ENCODE data around the gene RUVBL2.
"Not testable (repeated sequence)": the region's sequence is repeated elsewhere in the genome, so short reads cannot be mapped to it uniquely, and the experiment has no call there.

The RUVBL2 gene

DNA sequence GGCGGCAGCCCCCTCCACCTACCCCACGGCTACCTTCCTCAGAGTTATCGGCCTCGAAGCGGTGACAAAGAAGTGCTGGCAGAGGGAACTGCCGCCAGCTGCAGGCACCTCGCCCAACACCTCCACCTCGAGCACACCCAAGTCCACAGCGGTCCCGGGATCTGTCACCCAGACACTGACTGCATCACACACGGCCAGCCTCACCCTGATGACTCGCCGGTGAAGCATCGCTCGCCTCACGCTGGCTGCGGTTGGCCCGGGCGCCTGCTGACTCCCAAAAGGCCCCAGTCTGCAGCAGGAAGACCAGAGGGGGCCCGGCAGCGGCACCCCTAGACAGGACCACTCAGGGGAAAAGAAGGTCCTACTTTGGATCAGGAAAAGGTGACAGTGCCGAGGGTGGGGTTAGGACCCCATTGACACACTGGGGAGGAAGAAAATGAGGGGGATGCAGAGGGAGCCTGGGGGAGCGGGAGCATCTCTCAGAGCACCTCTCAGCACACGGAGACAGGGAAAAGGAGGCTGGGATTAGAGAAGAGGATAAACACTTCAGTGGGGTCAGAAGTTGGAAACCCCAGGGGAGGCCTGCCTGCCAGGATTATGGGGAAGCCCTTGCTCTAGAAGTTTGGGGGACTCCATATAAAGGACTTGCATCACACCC, 56.8 kb downstream of the RUVBL2 start:
- not testable (repeated sequence) for DNase-seq

DNA sequence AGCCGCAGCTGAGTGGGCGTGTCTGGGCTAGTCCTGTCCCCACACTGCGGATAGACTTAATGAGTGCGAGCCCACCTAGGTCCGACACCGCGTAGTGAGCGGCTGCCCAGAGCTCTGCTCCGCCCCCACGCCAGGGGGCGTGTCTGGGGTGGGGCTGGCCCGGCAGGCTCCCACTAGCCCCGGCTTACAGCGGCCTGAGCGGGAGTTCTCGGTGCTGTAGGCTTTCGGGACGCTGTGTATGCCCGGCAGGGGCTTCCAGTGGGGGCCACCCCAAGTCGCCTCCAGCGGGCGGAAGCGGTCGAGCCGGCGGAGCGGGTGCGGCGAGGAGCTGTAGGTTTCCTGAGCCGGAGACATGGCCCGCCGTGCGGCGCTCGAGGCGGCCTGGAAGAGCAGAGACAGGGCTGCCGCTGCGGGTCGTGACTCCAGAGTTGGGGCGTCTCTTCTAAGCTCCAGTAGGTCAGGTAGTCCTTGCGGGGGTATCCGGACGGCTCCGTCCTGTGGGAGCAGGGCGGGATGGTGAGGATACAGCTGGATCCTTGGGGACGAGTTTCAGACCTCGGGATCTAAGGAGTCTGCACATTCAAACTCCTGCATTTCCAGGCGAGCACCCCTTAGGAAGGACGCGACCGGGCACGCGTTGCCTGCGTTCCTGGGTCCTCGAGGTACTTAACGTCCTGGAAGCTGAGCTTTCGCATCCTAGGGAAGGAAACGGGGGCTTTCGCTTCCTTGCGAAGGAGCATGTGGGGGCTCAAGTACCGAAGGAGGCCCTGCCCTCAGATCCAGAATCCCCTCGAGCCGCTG, 62.6 kb downstream of the RUVBL2 start:
- DNase-seq: peak; percentile 76

DNA sequence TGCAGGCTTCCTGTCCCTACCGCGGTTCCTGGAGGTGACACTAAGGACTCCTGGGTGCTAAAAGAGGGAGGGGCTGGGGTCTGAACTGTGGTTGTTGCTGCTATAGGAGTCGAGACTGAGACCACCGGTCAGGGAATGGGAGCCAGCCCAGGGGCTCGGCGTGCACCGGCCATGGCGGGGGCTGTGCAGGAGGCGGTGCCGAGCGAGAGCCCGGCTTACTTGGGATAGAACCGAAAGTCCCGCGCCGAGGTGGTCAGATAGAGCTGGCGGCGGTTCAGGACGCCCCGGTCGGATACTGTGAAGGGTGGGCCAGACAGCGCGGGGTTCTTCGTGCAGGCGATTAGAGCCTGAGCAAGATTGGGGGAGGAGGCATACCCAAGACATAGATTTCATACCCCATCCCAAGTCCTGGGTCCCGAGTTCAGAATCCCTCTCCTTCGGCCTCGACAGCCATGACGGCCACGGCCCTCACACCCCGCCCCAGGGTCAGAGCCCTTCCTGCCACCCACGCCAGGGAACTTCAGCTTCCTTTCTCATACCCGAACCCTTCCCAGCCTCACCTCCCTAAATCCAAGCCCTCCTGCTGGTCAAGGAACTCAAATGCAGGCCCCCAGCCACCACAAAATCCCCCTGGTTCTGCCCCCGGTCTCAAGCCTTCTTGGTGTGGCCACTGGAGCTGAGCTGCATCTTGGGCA, 63.4 kb downstream of the RUVBL2 start:
- DNase-seq: not testable (repeated sequence)

DNA sequence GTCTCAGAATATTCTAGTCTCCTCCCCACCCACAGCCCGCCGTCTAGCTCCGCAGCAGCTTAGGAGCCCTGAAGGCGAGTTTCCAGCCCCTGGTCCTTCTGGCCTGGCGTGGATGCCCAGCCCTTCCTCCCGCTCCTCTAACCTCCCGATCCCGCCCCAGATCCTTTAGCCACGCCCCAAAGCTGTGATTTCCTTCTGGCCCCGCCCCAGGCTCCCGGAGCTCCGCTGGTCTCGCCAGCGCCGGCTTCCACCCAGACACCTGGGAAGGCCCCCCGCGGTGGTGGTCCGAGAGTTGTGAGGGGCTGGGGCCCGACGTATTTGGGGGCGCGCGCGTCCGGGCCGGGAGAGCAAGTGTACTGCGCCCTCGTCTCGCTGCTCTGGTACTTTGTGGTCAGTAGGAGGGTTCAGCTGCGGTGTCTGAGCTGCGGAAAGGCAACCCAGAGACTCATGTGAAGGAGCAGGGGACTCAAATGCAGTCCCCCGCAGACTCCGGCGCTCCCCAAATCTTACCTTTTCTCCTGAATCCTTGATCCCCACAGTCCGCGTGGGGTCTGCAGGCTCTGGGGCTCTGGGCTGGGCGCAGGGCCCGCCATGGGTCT, 64.0 kb downstream of the RUVBL2 start, which contains the start of gene CGB7:
Gene CGB7 (minus strand): TSS at position 114 of the 599 bp plus-strand sequence. CDS start 2,374 bp downstream, outside the sequence.
- no peak for DNase-seq

DNA sequence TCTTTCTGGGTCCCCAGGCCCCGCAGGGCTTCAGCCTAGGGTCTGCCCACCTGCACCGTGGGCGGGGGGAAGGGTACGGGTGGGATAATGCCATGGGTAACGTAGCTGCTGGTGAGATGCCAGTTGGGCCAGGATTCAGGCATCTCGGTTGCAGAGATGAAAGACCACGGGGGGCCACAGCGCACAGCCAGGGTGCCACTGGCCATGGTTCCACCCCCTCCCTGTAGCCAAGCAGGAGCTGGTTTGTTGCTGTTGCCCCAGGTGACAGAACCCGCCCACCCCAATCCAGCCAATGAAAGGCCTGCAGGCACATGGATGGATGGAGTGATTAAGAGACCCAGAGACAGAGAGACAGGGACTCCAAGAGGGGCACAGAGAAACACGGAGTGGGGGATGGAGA, 64.9 kb downstream of the RUVBL2 start:
- no peak for DNase-seq

DNA sequence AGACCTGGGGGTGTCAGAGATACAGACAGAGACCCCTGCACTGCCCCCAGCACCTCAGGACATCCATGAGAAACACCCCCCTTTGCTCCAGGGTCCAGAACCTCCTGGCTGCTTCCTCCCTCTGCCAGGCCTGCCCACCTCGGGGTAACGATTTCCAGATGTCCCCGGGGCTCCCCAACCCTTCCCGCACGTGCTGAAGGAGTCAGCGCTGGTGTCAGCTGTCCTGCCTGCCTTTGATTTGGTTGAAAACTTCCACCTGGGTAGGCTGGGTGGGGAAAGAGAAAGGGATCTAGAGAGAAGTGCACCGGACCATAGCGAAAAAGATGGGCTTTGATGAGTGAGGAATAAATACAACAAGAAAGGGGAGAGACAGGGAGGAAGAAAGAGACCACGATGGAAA, 65.4 kb downstream of the RUVBL2 start:
- DNase-seq: no peak

DNA sequence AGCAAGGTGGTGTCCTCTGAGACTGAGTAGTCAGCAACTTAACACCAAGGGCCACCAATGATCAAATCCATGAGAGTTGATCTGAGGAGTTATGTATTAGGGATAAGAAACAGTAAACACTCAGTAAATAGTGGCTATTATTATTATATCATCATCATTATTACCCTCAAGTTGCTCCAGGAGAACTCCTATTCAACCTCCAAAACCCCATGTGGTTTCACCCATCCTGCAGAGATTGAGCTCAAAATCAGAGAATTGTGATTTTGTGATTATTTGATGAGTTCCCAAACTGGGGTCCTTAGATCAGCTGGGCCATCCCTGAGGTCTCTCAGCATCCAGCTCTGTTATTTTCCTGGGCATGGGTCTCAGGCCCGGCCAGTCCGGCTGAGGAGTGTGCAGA, 67.3 kb downstream of the RUVBL2 start:
- DNase-seq: no peak

DNA sequence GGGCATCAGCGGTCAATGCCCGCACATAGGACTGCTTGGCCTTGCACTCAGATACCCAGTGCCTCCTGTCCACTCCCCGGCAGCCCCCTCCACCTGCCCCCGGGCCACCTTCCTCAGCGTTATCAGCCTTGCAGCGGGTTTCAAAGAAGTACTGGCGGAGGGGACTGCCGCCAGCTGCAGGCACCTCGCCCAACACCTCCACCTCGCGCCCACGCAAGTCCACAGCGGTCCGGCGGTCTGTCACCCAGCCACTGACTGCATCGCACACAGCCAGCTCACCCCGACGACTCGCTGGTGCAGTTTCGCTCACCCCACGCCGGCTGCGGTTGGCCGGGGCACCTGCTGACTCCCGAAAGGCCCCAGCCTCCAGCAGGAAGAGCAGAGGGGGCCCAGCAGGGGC, 67.8 kb downstream of the RUVBL2 start:
- no peak for DNase-seq

DNA sequence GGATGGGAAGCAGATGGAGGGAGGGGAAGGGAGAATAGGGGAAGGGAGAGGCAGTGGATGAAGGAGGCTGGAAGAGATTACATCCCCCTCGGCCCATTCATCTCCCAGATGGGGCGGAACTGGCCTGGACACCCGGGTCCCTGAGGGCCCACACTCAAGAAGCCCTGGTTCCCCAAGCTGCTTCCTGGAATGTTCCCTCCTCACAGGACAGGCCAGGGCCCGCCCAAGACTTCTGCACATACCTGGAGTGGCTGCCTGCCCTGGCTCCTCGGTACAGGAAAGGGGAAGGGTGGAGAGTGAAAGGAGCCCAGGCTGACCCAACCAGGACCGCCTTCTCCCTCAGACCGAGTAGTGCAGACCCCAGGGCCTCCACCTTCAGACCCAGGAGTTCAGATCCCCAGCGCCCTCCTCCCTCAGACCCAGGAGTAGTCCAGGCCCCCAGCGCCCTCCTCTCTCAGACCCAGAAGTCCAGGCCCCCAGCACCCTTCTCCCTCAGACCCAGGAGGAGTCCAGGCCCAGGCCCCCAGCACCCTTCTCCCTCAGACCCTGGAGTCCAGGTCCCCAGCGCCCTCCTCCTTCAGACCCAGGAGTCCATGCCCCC, 70.4 kb downstream of the RUVBL2 start:
- DNase-seq: no peak

DNA sequence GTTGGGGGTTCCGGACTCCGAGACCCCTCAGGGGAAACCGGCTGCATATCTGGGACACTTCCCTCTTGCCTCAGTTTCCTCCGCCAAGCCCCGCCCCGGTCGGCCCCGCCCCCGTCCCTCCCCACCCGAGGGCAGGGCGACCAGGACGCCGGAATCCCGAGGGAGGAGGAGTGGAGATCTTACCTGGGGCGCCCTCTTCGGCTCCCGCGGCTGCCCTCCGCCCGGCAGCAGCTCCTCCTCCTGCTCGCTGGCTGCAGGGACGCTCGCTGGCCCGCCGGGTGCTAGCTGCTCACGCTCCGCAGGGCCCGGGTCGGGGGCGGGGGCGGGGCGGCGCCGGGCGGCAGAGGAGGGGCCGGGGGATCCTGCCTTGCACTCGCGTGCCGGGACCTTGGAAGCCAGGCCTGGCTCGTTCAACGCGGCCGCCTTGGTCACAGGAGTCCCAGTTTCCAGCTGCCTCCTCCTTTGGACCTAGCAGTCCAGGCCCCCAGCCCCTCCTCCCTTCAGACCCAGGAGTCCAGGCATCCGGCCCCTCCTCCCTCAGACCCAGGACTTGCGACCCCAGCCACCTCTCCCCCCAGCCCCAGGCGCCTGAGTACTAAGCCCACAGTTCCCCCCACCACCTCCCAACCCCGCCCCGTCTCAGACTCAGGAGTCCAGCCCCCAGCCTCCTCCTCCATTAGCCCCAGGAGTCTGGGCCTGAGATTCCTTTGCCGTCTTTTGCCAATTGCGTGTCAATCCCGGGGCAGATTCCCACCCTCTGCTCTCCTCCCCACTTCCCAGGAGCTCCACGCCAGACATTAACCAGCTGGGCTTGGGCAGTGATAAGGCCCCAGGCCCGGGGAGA, 71.3 kb downstream of the RUVBL2 start, which contains the start of gene NTF4:
Gene NTF4 (minus strand): TSS at position 51 of the 844 bp plus-strand sequence. CDS start 2,821 bp downstream, outside the sequence.
- no peak for DNase-seq
